ENCODE results near the gene FIBIN. TPM values are rescaled to one million over a fixed set of nuclear protein-coding genes. Genes with fewer than 3 reads are reported as not detected.

FIBIN gene
- total RNA-seq, 3 donors from 2014 or later, result 0.84 to 21.3 (median 2.8) TPM

GRCh38 chr11:27020751-27021150 is 26.8 kb downstream of the FIBIN start:
- Histone ChIP-seq H3K4me3 (no peak overlapping the region), H3K4me1 (ENCODE audit: low read depth) (no peaks in the 10 kb centered on the region), H3K36me3 (ENCODE audit: low read depth) (no peaks in the 10 kb centered on the region), H3K9me3 (no peaks in the 10 kb centered on the region)
- TF ChIP-seq CTCF (IDR thresholded peaks at IDR 0.05), result no peak
- intact Hi-C loops (cut with DNase I, micrococcal nuclease), result no loop called here
- DNase-seq, result no peak
- no peak for ATAC-seq

- DNase-seq (no peak), ATAC-seq (no peak)
- H3K9me3 ChIP-seq, result no peaks in the 10 kb centered on the region
- H3K36me3 ChIP-seq (ENCODE audit: low read depth), result no peaks in the 10 kb centered on the region
- H3K4me3 ChIP-seq, result no peak overlapping the region
- TF ChIP-seq CTCF (IDR thresholded peaks at IDR 0.05), result no peak
- no peaks in the 10 kb centered on the region for H3K4me1 ChIP-seq (ENCODE audit: low read depth)
- intact Hi-C loops (cut with DNase I, micrococcal nuclease), result no loop called here
Observed at GRCh38 chr11:27022659-27023251, 28.8 kb downstream of the FIBIN start.

- Histone ChIP-seq H3K36me3 (ENCODE audit: low read depth) (no peaks in the 10 kb centered on the region), H3K9me3 (no peaks in the 10 kb centered on the region), H3K4me1 (ENCODE audit: low read depth) (no peaks in the 10 kb centered on the region), H3K4me3 (no peak overlapping the region)
- no peak for DNase-seq
- intact Hi-C loops (cut with DNase I, micrococcal nuclease), result no loop called here
- no peak for TF ChIP-seq CTCF (IDR thresholded peaks at IDR 0.05)
- no peak for ATAC-seq
Observed at GRCh38 chr11:27024865-27025264, 31.0 kb downstream of the FIBIN start.

- TF ChIP-seq CTCF (IDR thresholded peaks at IDR 0.05), result no peak
- Histone ChIP-seq H3K4me1 (ENCODE audit: low read depth) (no peaks in the 10 kb centered on the region), H3K4me3 (no peak overlapping the region), H3K36me3 (ENCODE audit: low read depth) (no peaks in the 10 kb centered on the region), H3K9me3 (no peaks in the 10 kb centered on the region)
- ATAC-seq (no peak), DNase-seq (no peak)
- intact Hi-C loops (cut with DNase I, micrococcal nuclease), result no loop called here
Observed at GRCh38 chr11:27025312-27025955, 31.5 kb downstream of the FIBIN start.

GRCh38 chr11:27025957-27026733 is 32.2 kb downstream of the FIBIN start:
- ATAC-seq (no peak), DNase-seq (no peak)
- Histone ChIP-seq H3K4me1 (ENCODE audit: low read depth) (no peaks in the 10 kb centered on the region), H3K36me3 (ENCODE audit: low read depth) (no peaks in the 10 kb centered on the region), H3K9me3 (no peaks in the 10 kb centered on the region), H3K4me3 (no peak overlapping the region)
- intact Hi-C loops (cut with DNase I, micrococcal nuclease), result no loop called here
- TF ChIP-seq CTCF (IDR thresholded peaks at IDR 0.05), result no peak
